ENCODE results near the gene HEXD. TPM values are rescaled to one million over a fixed set of nuclear protein-coding genes. Genes with fewer than 3 reads are reported as not detected.

The HEXD gene
- total RNA-seq, 6 donors from 2014 or later = 33.7 to 250 (median 43.4) TPM

GRCh38 chr17:82491196-82491530 lies 73.0 kb downstream of the HEXD start:
- H3K4me1 ChIP-seq = peaks cover 5 to 33% (median 21%) of the 10 kb centered on the region in 4 donors
- no peak overlapping the region for H3K4me3 ChIP-seq
- peaks cover 0 to 32% (median 23%) of the 10 kb centered on the region in 4 donors for H3K36me3 ChIP-seq
- no peak for ATAC-seq (ENCODE audit: low FRiP score in 2 of 2)
- H3K27me3 ChIP-seq = no peaks in the 10 kb centered on the region
- no peaks in the 10 kb centered on the region for H3K9me3 ChIP-seq
- no peak for DNase-seq
- WGBS, 2 donors = 88 to 90% methylated on average over 4 to 10 of the region's 10 CpGs
- no peak for TF ChIP-seq POLR2A (IDR thresholded peaks at IDR 0.05)
- TF ChIP-seq POLR2AphosphoS5 (IDR thresholded peaks at IDR 0.05) = no peak
- no peak for TF ChIP-seq CTCF (IDR thresholded peaks at IDR 0.05)
- no peak for TF ChIP-seq EP300 (IDR thresholded peaks at IDR 0.05)
- H3K27ac ChIP-seq = no peak overlapping the region

- TF ChIP-seq EP300 (IDR thresholded peaks at IDR 0.05) (no peak), CTCF (IDR thresholded peaks at IDR 0.05) (no peak), POLR2A (IDR thresholded peaks at IDR 0.05) (no peak), POLR2AphosphoS5 (IDR thresholded peaks at IDR 0.05) (no peak)
Observed at GRCh38 chr17:82491533-82491932, 73.4 kb downstream of the HEXD start.

More at GRCh38 chr17:82491533-82491932, 73.4 kb downstream of the HEXD start:
- DNase-seq (no peak), ATAC-seq (ENCODE audit: low FRiP score in 2 of 2) (no peak)
- Histone ChIP-seq H3K4me3 (no peak overlapping the region), H3K4me1 (peaks cover 9 to 37% (median 25%) of the 10 kb centered on the region in 4 donors), H3K36me3 (peaks cover 0 to 28% (median 19%) of the 10 kb centered on the region in 4 donors), H3K27me3 (no peaks in the 10 kb centered on the region), H3K27ac (no peak overlapping the region), H3K9me3 (no peaks in the 10 kb centered on the region)
- WGBS, 2 donors = 89 to 96% methylated on average over 8 to 15 of the region's 15 CpGs

Small RNA genes lying within 50 kb of the gene (small RNA-seq; reads per million reads assigned to genes)
- 0 reads per million in 4 donors for gene RF00019

Other genes with a start within 250 kb of the HEXD start
- gene CCDC57, start 205.5 kb upstream of the HEXD start, total RNA-seq = 100 to 1,000 TPM in 2 of 6 donors, 10 to 100 TPM in 4; 52.9 to 204 (median 71.8) TPM
- gene SLC16A3, start 189.3 kb upstream of the HEXD start, total RNA-seq = 100 to 1,000 TPM in 3 of 6 donors, 10 to 100 TPM in 3; 33.5 to 134 (median 102) TPM
- gene CSNK1D, start 144.6 kb upstream of the HEXD start, total RNA-seq = 100 to 1,000 TPM in 4 of 6 donors, 10 to 100 TPM in 2; 80.6 to 228 (median 152) TPM
- 10 to 100 TPM in 1 of 6 donors, 1 to 10 TPM in 5; 5.2 to 24.7 (median 7.6) TPM for gene CD7, start 100.7 kb upstream of the HEXD start, total RNA-seq
- gene SECTM1, start 84.6 kb upstream of the HEXD start, total RNA-seq = 10 to 100 TPM; 17.8 to 50.4 (median 36.2) TPM
- not detected for gene TEX19, start 59.1 kb upstream of the HEXD start, total RNA-seq
- under 1 TPM in 1 of 6 donors, not detected in 5; 0.39 TPM for gene UTS2R, start 46.6 kb upstream of the HEXD start, total RNA-seq
- gene OGFOD3, start 239 bp downstream of the HEXD start, total RNA-seq = 10 to 100 TPM; 20.0 to 76.9 (median 38.2) TPM
- 100 to 1,000 TPM in 3 of 6 donors, 10 to 100 TPM in 3; 74.9 to 193 (median 108) TPM for gene CYBC1, start 32.4 kb downstream of the HEXD start, total RNA-seq
- gene NARF, start 40.4 kb downstream of the HEXD start, total RNA-seq = 10 to 100 TPM; 28.9 to 77.8 (median 62.6) TPM
- gene FOXK2, start 101.4 kb downstream of the HEXD start, total RNA-seq = 10 to 100 TPM; 50.8 to 92.7 (median 58.9) TPM
- 10 to 100 TPM; 54.9 to 90.0 (median 74.3) TPM for gene WDR45B, start 230.1 kb downstream of the HEXD start, total RNA-seq

All from upper lobe of left lung (tissue), 6 donors.